Right lobe of liver (tissue), 6 donors: ENCODE measurements around the gene OLR1. TPM values are rescaled to one million over a fixed set of nuclear protein-coding genes. Genes with fewer than 3 reads are reported as not detected.
A peak's percentile ranks its signal among the peaks of the same experiment; 100 is the strongest.

Source experiments
- ATAC-seq, 4 donors: fragments of 200-7000 bp; cut with Tn5 transposase; one replicate each; pipeline ENCODE4 v1.9.1; 2020; ENCODE audit warnings: mild to moderate bottlenecking in 4 of 4, moderate library complexity in 4 of 4
- DNase-seq, 3 donors: peaks; one replicate each; pipeline ENCODE4 v3.0.0-alpha.2; 2020
- H3K27ac ChIP-seq, 3 donors: fragments of 200-600 bp; one replicate each; pipeline ENCODE4 v1.8.0; 2022
- H3K27me3 ChIP-seq, 2 donors: fragments of 200-600 bp; one replicate each; pipeline ENCODE4 v1.8.0; 2022
- H3K36me3 ChIP-seq, 4 donors: fragments of 200-600 bp; sonication (generic) in 1 of 4; one replicate each; pipeline versions ENCODE4 v1.5.1 to v1.8.0; 2017 to 2022; ENCODE audit warnings: control low read depth in 1 of 4
- H3K4me1 ChIP-seq, 4 donors: fragments of 200-600 bp; sonication (generic) in 1 of 4; one replicate each; pipeline versions ENCODE4 v1.5.1 to v1.8.0; 2017 to 2022; ENCODE audit warnings: control low read depth in 1 of 4
- H3K4me3 ChIP-seq, 3 donors: fragments of 200-600 bp; one replicate each; pipeline ENCODE4 v1.8.0; 2022
- H3K9me3 ChIP-seq, 4 donors: fragments of 200-600 bp; sonication (generic) in 1 of 4; one replicate each; pipeline versions ENCODE4 v1.5.1 to v1.8.0; 2017 to 2022; ENCODE audit warnings: control low read depth in 1 of 4
- CTCF ChIP-seq, 4 donors: fragments of 200-600 bp in 3 of 4; fragments of 450-650 bp in 1 of 4; IDR thresholded peaks; one replicate each; pipeline versions ENCODE4 v1.5.1 to v1.8.0; 2016 to 2022; ENCODE audit warnings: antibody characterized with exemption in 4 of 4, mild to moderate bottlenecking in 2 of 4
- POLR2A ChIP-seq: fragments of 450-650 bp; IDR thresholded peaks from one replicate; pipeline ENCODE4 v1.6.1; 2017; ENCODE audit warnings: antibody characterized with exemption, mild to moderate bottlenecking
- WGBS: methylation state at CpG from one replicate; pipeline ENCODE4 v1.1.6; 2018; ENCODE audit warnings: low coverage, low lambda C conversion rate; ENCODE audit not compliant: insufficient coverage; ENCODE audit errors: missing lambda C conversion rate; 5-methylcytosine and 5-hydroxymethylcytosine counted together
- intact Hi-C, 2 donors: fragments of 100-400 bp; cut with DNase I; formaldehyde crosslinking; loops; one replicate each; pipeline versions ENCODE4 v1.11.2 to v1.14.1; 2022
- total RNA-seq, 6 experiments: library from RNA; depleted of rRNA in 2 of 6; stranded (reverse); fragments of >200 nt in 2 of 6; fragmentation: NEBNext Ultra II Directional in 3 of 6; extraction: Animal tissue kit (Norgen Biotek cat#: 25700) in 3 of 6; gene quantifications; one replicate each; pipeline versions ENCODE4 v1.1.0 to v1.2.4, GENCODE V29; 2016 to 2023
- donor health status: DM: no; HTN: yes; CAD: no.
- donor health status: DM: no; HTN: no; CAD: no.
- donor health status: DM: no; HTN: no; CAD: no.
- donor health status: DM: no; HTN: yes; CAD: no.
- donor health status: DM: no; HTN: yes; CAD: no.

OLR1 gene
- total RNA-seq, 6 experiments from 2014 or later: 0.23 to 3.9 (median 0.77) TPM; not detected in 2

DNA sequence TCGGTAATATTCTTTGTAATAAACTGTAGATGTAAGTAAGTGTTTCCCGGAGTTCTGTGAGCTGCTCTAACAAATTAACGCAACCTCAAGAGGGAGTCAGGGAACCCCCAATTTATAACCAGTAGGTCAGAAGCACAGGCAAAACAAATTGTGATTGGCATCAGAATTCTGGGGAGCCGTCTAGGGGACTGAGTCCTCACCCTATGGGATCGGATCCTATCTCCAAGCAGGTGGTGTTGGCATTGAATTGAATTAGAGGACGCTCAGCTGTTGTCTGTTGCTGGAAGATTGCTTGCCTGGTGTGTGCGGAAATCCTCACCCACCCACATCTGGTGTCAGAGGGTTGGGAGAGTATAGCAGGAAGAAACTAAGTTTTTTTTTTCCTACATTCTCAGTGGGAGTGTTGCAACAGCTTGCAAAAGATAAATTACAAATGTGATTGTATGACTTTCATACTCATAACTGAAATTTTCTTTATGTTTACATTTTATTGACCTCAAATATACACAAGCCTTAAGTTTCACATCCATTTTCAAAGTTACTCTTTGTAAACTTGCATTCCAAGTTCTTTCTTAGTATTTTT lies 12.4 kb upstream of the OLR1 start:
- H3K4me1 ChIP-seq: no peaks in the 10 kb centered on the region
- ATAC-seq (peak in 2 of 4 donors; percentile 39 to 54), DNase-seq (no peak)
- TF ChIP-seq POLR2A (no peak), CTCF (IDR thresholded peaks at IDR 0.05) (no peak)
- WGBS: 59% methylated on average over 7 of the region's 7 CpGs
- no peaks in the 10 kb centered on the region for H3K9me3 ChIP-seq
- H3K27ac ChIP-seq: no peak overlapping the region
- no peaks in the 10 kb centered on the region for H3K27me3 ChIP-seq
- intact Hi-C loops: no loop called here
- H3K36me3 ChIP-seq: no peaks in the 10 kb centered on the region
- no peak overlapping the region for H3K4me3 ChIP-seq

GRCh38 chr12:10182354-10183049 lies 10.6 kb upstream of the OLR1 start:
- no peak for DNase-seq
- no peak for TF ChIP-seq POLR2A
- no peak for TF ChIP-seq CTCF (IDR thresholded peaks at IDR 0.05)
- H3K9me3 ChIP-seq: no peaks in the 10 kb centered on the region
- no peak overlapping the region for H3K27ac ChIP-seq
- WGBS: 34% methylated on average over 5 of the region's 5 CpGs
- H3K36me3 ChIP-seq: no peaks in the 10 kb centered on the region
- no peaks in the 10 kb centered on the region for H3K27me3 ChIP-seq
- intact Hi-C loops: no loop called here
- no peaks in the 10 kb centered on the region for H3K4me1 ChIP-seq
- ATAC-seq: peak in 1 of 4 donors; percentile 49
- no peak overlapping the region for H3K4me3 ChIP-seq

DNA sequence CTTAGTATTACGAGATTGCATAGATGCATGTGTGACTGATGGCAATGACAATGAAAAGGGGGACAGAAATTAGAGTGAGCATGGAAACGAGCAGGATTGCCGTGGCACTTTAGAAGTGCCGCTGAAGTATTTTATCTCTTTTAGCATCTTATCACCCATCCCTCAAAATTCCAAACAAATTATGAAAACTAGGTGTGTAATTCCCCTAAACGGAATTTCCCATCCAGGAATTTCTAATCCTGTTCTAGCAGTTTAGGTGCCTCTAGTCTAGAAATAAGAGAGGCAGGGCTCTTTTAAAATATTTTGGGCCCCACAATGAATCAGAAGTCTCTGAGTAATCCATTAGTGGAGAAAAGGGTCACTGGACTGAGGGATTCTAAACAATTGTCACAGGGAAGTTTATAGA lies 7.8 kb upstream of the OLR1 start:
- no peaks in the 10 kb centered on the region for H3K27me3 ChIP-seq
- no peaks in the 10 kb centered on the region for H3K36me3 ChIP-seq
- intact Hi-C loops: no loop called here
- no peak overlapping the region for H3K4me3 ChIP-seq
- H3K27ac ChIP-seq: no peak overlapping the region
- no peaks in the 10 kb centered on the region for H3K4me1 ChIP-seq
- no peak for DNase-seq
- 66% methylated on average over 5 of the region's 5 CpGs for WGBS
- H3K9me3 ChIP-seq: no peaks in the 10 kb centered on the region
- ATAC-seq: no peak
- TF ChIP-seq CTCF (IDR thresholded peaks at IDR 0.05) (no peak), POLR2A (no peak)

GRCh38 chr12:10178821-10179220 lies 6.9 kb upstream of the OLR1 start, which contains the start of gene TMEM52B:
TSS of gene TMEM52B (plus strand) at chr12:10179032. CDS start at chr12:10179575, 543 bp downstream.
- Histone ChIP-seq H3K36me3 (no peaks in the 10 kb centered on the region), H3K4me3 (no peak within 1 kb of the TSS), H3K4me1 (no peaks in the 10 kb centered on the region), H3K27ac (no peak within 1 kb of the TSS), H3K9me3 (no peaks in the 10 kb centered on the region), H3K27me3 (no peaks in the 10 kb centered on the region)
- intact Hi-C loops: no loop called here
- no peak for DNase-seq
- WGBS: 68% methylated on average over 4 of the region's 4 CpGs
- no peak for ATAC-seq
- TF ChIP-seq CTCF (IDR thresholded peaks at IDR 0.05) (no peak), POLR2A (no peak)
